GM13977 (cell line): ENCODE data around the gene OTOP3.

Source experiments
- DNase-seq: peaks from one replicate; pipeline ENCODE4 v3.0.0; 2012; ENCODE audit warnings: low spot score
- CTCF ChIP-seq: IDR thresholded peaks from 2 replicates; pipeline ENCODE4 v1.5.1; 2012; ENCODE audit warnings: mild to moderate bottlenecking, control low read depth; ENCODE audit not compliant: insufficient read depth; ENCODE audit errors: extremely low read depth, missing control alignments
- in situ Hi-C: fragments of 300-500 bp; cut with MboI; formaldehyde crosslinking; loops from one replicate; pipeline ENCODE4 v1.12.0; 2022; ENCODE audit warnings: low sequenced_read_pairs, low pct_unique_long_range_greater_than_20kb, mixed read lengths, inconsistent platforms; ENCODE audit not compliant: unreplicated experiment

Gene OTOP3

GRCh38 chr17:74935585-74936469 lies at the start of gene OTOP3:
Gene OTOP3 (plus strand): TSS chr17:74935898. CDS start chr17:74935922, 24 bp downstream.
- DNase-seq = no peak
- no peak for TF ChIP-seq CTCF
- in situ Hi-C loops = no loop called here

- no peak for DNase-seq
- TF ChIP-seq CTCF = no peak
- in situ Hi-C loops = no loop called here
Observed at GRCh38 chr17:74888469-74888868, 47.2 kb upstream of the OTOP3 start.

- in situ Hi-C loops = no loop called here
- no peak for TF ChIP-seq CTCF
- no peak for DNase-seq
Observed at GRCh38 chr17:74890554-74890953, 45.1 kb upstream of the OTOP3 start.

GRCh38 chr17:74892013-74892841 lies 43.5 kb upstream of the OTOP3 start:
- DNase-seq = no peak
- no peak for TF ChIP-seq CTCF
- in situ Hi-C loops = no loop called here

GRCh38 chr17:74892974-74893911 lies 42.5 kb upstream of the OTOP3 start, which contains the start of gene FADS6:
Gene FADS6 (minus strand): TSS chr17:74893633. CDS start chr17:74893595, 38 bp downstream.
- TF ChIP-seq CTCF = no peak
- in situ Hi-C loops = no loop called here
- no peak for DNase-seq
